Measurements from ENCODE around the gene TFEB. TPM values are rescaled to one million over a fixed set of nuclear protein-coding genes. Genes with fewer than 3 reads are reported as not detected.
"Not testable (repeated sequence)": the region's sequence is repeated elsewhere in the genome, so short reads cannot be mapped to it uniquely, and the experiment has no call there.

TFEB gene
- total RNA-seq, 3 donors from 2014 or later, result 15.7 to 20.6 (median 18.4) TPM

GRCh38 chr6:41770381-41771057, 35.1 kb upstream of the TFEB start:
- Histone ChIP-seq H3K27me3 (no peaks in the 10 kb centered on the region), H3K4me3 (no peak overlapping the region), H3K9me3 (no peaks in the 10 kb centered on the region), H3K27ac (no peak overlapping the region), H3K36me3 (peaks cover 11% of the 10 kb centered on the region), H3K4me1 (peaks cover 0 to 3% of the 10 kb centered on the region in 2 donors)
- TF ChIP-seq POLR2A (IDR thresholded peaks at IDR 0.05) (no peak), CTCF (IDR thresholded peaks at IDR 0.05) (no peak), POLR2AphosphoS5 (IDR thresholded peaks at IDR 0.05) (no peak)
- DNase-seq (ENCODE audit: low spot score in 2 of 2), result no peak
- intact Hi-C loops (cut with DNase I; ENCODE audit: low total_unique reads), result no loop called here

GRCh38 chr6:41769376-41769775, 34.0 kb upstream of the TFEB start:
- H3K27ac ChIP-seq, result no peak overlapping the region

GRCh38 chr6:41768545-41769308, 33.3 kb upstream of the TFEB start:
- H3K4me1 ChIP-seq, result peaks cover 0 to 3% of the 10 kb centered on the region in 2 donors
- peaks cover 5% of the 10 kb centered on the region for H3K36me3 ChIP-seq
- intact Hi-C loops (cut with DNase I; ENCODE audit: low total_unique reads), result no loop called here
- H3K27me3 ChIP-seq, result no peaks in the 10 kb centered on the region
- TF ChIP-seq CTCF (IDR thresholded peaks at IDR 0.05), result no peak
- no peak for TF ChIP-seq POLR2AphosphoS5 (IDR thresholded peaks at IDR 0.05)
- no peak for TF ChIP-seq POLR2A (IDR thresholded peaks at IDR 0.05)
- peak overlapping the region in 1 of 2 donors; percentile 7 for H3K27ac ChIP-seq
- DNase-seq (ENCODE audit: low spot score in 2 of 2), result no peak
- no peak overlapping the region for H3K4me3 ChIP-seq
- no peaks in the 10 kb centered on the region for H3K9me3 ChIP-seq

More at GRCh38 chr6:41769376-41769775, 34.0 kb upstream of the TFEB start:
- H3K9me3 ChIP-seq, result no peaks in the 10 kb centered on the region
- H3K36me3 ChIP-seq, result peaks cover 7% of the 10 kb centered on the region
- TF ChIP-seq POLR2A (IDR thresholded peaks at IDR 0.05) (no peak), CTCF (IDR thresholded peaks at IDR 0.05) (no peak), POLR2AphosphoS5 (IDR thresholded peaks at IDR 0.05) (no peak)
- no peak overlapping the region for H3K4me3 ChIP-seq
- H3K27me3 ChIP-seq, result no peaks in the 10 kb centered on the region
- intact Hi-C loops (cut with DNase I; ENCODE audit: low total_unique reads), result no loop called here
- no peak for DNase-seq (ENCODE audit: low spot score in 2 of 2)
- peaks cover 0 to 3% of the 10 kb centered on the region in 2 donors for H3K4me1 ChIP-seq

- intact Hi-C loops (cut with DNase I; ENCODE audit: low total_unique reads), result no loop called here
- Histone ChIP-seq H3K4me3 (no peak overlapping the region), H3K27me3 (no peaks in the 10 kb centered on the region), H3K27ac (peak overlapping the region; percentile 33 to 80), H3K36me3 (peaks cover 5% of the 10 kb centered on the region), H3K4me1 (peaks cover 0 to 3% of the 10 kb centered on the region in 2 donors), H3K9me3 (no peaks in the 10 kb centered on the region)
- TF ChIP-seq POLR2A (IDR thresholded peaks at IDR 0.05) (no peak), CTCF (IDR thresholded peaks at IDR 0.05) (no peak), POLR2AphosphoS5 (IDR thresholded peaks at IDR 0.05) (no peak)
- DNase-seq (ENCODE audit: low spot score in 2 of 2), result peak; percentile 66 to 78
These were observed 31.9 kb upstream of the TFEB start for GRCh38 chr6:41767112-41767833.

GRCh38 chr6:41766043-41766664, 30.7 kb upstream of the TFEB start:
- intact Hi-C loops (cut with DNase I; ENCODE audit: low total_unique reads); H3K4me3 ChIP-seq; DNase-seq (ENCODE audit: low spot score in 2 of 2); H3K27me3 ChIP-seq; H3K36me3 ChIP-seq; H3K27ac ChIP-seq; H3K9me3 ChIP-seq; H3K4me1 ChIP-seq: not testable (repeated sequence)
